Gastrocnemius medialis (tissue), 4 donors: ENCODE data around the gene NUBP1.

Source experiments
- POLR2A ChIP-seq, 2 donors: fragments of 450-650 bp; IDR thresholded peaks; one replicate each; pipeline ENCODE4 v1.6.1; 2017; ENCODE audit warnings: antibody characterized with exemption in 2 of 2, mild to moderate bottlenecking in 2 of 2, moderate library complexity in 2 of 2
- TF ChIP-seq, protein P1 (sequence below), 5 experiments: fragments of 450-650 bp in 3 of 5; fragments of 200-600 bp in 2 of 5; sonication (generic) in 2 of 5; IDR thresholded peaks in 4 of 5; conservative IDR thresholded peaks in 1 of 5; 1 replicate in 4 of 5; 2 replicates in 1 of 5; pipeline ENCODE4 v1.5.1; 2016 to 2019; ENCODE audit warnings: antibody characterized with exemption in 5 of 5, mild to moderate bottlenecking in 3 of 5, moderate library complexity in 3 of 5

- no peak for TF ChIP-seq POLR2A (IDR thresholded peaks at IDR 0.05)
- TF ChIP-seq, protein P1, sequence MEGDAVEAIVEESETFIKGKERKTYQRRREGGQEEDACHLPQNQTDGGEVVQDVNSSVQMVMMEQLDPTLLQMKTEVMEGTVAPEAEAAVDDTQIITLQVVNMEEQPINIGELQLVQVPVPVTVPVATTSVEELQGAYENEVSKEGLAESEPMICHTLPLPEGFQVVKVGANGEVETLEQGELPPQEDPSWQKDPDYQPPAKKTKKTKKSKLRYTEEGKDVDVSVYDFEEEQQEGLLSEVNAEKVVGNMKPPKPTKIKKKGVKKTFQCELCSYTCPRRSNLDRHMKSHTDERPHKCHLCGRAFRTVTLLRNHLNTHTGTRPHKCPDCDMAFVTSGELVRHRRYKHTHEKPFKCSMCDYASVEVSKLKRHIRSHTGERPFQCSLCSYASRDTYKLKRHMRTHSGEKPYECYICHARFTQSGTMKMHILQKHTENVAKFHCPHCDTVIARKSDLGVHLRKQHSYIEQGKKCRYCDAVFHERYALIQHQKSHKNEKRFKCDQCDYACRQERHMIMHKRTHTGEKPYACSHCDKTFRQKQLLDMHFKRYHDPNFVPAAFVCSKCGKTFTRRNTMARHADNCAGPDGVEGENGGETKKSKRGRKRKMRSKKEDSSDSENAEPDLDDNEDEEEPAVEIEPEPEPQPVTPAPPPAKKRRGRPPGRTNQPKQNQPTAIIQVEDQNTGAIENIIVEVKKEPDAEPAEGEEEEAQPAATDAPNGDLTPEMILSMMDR (IDR thresholded peaks at IDR 0.05 in 4 of 5, conservative IDR thresholded peaks at IDR 0.05 in 1 of 5): no peak
Measured at GRCh38 chr16:10750793-10751192, 7.2 kb downstream of the NUBP1 start.
